ENCODE data around the gene LAT. TPM values are rescaled to one million over a fixed set of nuclear protein-coding genes. Genes with fewer than 3 reads are reported as not detected.
A peak's percentile ranks its signal among the peaks of the same experiment; 100 is the strongest.

Gene LAT, protein sequence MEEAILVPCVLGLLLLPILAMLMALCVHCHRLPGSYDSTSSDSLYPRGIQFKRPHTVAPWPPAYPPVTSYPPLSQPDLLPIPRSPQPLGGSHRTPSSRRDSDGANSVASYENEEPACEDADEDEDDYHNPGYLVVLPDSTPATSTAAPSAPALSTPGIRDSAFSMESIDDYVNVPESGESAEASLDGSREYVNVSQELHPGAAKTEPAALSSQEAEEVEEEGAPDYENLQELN
- 1.9 TPM for polyA plus RNA-seq (2013, experiment 1 of 2)
- 1.5 TPM for polyA plus RNA-seq (2013, experiment 2 of 2)

DNA sequence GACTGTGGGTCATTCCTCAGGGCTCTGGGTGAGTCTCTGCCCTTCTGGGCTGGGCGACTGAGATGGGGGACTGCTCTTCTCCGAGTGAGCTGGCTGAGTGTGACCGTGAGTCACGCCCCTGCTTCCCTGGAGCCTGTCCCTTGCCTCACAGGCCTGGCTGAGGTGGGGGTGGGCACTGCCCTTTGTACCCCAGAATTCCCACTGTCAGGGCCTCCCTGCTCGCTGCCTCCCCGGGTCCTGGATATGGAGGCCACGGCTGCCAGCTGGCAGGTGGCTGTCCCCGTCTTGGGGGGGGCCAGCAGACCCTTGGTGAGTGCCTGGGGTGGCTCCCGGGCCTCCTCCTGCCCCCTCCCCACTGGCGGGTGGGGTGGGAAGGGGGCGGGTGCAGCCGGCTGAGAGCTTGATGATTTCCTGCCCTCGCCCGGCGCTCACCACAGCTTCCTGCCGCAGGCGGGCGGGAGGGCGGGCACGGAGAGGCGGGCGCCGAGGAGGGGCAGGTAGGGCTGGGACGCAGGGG is at the start of gene LAT:
LAT (plus strand) TSS at position 434 of the 517 bp plus-strand sequence. CDS start 366 bp downstream, outside the sequence.
- Histone ChIP-seq H3K56ac (ENCODE audit: low read length) (no peak within 1 kb of the TSS), H3K27ac (ENCODE audit: low read depth, low read length) (no peak within 1 kb of the TSS), H2BK120ac (ENCODE audit: low read depth, low read length) (no peak within 1 kb of the TSS), H3K23ac (ENCODE audit: low read length) (no peak within 1 kb of the TSS), H2BK5ac (ENCODE audit: low read length) (no peak within 1 kb of the TSS), H2BK15ac (replicated peaks; ENCODE audit: low read depth) (no peak within 1 kb of the TSS), H4K5ac (ENCODE audit: low read length) (no peak within 1 kb of the TSS), H3K4me2 (ENCODE audit: low read length) (no peak within 1 kb of the TSS), H3K18ac (ENCODE audit: low read length) (no peak within 1 kb of the TSS), H3K27me3 (ENCODE audit: insufficient read depth, low read length, poor library complexity) (no peaks in the 10 kb centered on the region), H2AK5ac (ENCODE audit: low read length) (no peak within 1 kb of the TSS), H3K4ac (ENCODE audit: low read depth, low read length) (no peak within 1 kb of the TSS), H4K8ac (ENCODE audit: low read depth, low read length) (no peak within 1 kb of the TSS), H3K9ac (ENCODE audit: low read length) (no peak within 1 kb of the TSS), H3K4me3 (ENCODE audit: low read length) (no peak within 1 kb of the TSS), H3K36me3 (ENCODE audit: control insufficient read depth, insufficient read depth, low read length) (no peaks in the 10 kb centered on the region), H3K79me1 (ENCODE audit: low read length) (no peaks in the 10 kb centered on the region), H3K4me1 (ENCODE audit: control insufficient read depth, low read depth, low read length) (no peaks in the 10 kb centered on the region), H3K79me2 (ENCODE audit: control insufficient read depth, insufficient read depth, low read length) (no peaks in the 10 kb centered on the region)
- no peak for DNase-seq
- WGBS (ENCODE audit: extremely low coverage, insufficient coverage, low lambda C conversion rate), result no CpG with 5 or more reads among the region's 24 CpGs

DNA sequence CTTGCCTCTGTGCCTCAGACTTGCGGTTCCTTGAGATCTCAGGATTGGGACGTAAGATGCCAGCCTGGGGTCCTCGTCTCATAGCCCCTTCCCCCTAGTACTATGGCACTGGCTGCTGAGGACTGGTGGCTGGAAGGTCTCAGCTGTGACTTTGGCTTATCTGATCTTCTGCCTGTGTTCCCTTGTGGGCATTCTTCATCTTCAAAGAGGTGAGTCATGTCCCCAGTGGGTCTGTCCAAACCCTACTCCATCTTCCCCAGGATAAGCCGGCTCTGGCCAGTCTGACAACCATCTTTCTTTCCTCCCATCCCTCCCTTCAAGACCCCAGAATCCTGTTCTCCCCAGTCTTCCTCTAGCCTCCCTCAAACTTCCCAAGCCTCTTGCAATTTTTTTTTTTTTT is 49.5 kb upstream of the LAT start:
- no peak overlapping the region for H2AK5ac ChIP-seq (ENCODE audit: low read length)
- no peaks in the 10 kb centered on the region for H3K79me2 ChIP-seq (ENCODE audit: control insufficient read depth, insufficient read depth, low read length)
- no peak overlapping the region for H4K5ac ChIP-seq (ENCODE audit: low read length)
- no peak overlapping the region for H3K4me3 ChIP-seq (ENCODE audit: low read length)
- H3K18ac ChIP-seq (ENCODE audit: low read length), result no peak overlapping the region
- H3K4me2 ChIP-seq (ENCODE audit: low read length), result no peak overlapping the region
- H2BK15ac ChIP-seq (replicated peaks; ENCODE audit: low read depth), result no peak overlapping the region
- DNase-seq, result no peak
- no CpG with 5 or more reads among the region's 4 CpGs for WGBS (ENCODE audit: extremely low coverage, insufficient coverage, low lambda C conversion rate)
- no peak overlapping the region for H4K8ac ChIP-seq (ENCODE audit: low read depth, low read length)
- no peak overlapping the region for H3K56ac ChIP-seq (ENCODE audit: low read length)
- H3K79me1 ChIP-seq (ENCODE audit: low read length), result no peaks in the 10 kb centered on the region
- H3K4me1 ChIP-seq (ENCODE audit: control insufficient read depth, low read depth, low read length), result no peaks in the 10 kb centered on the region
- no peak overlapping the region for H2BK5ac ChIP-seq (ENCODE audit: low read length)
- H3K27me3 ChIP-seq (ENCODE audit: insufficient read depth, low read length, poor library complexity), result no peaks in the 10 kb centered on the region
- no peaks in the 10 kb centered on the region for H3K36me3 ChIP-seq (ENCODE audit: control insufficient read depth, insufficient read depth, low read length)
- no peak overlapping the region for H3K9ac ChIP-seq (ENCODE audit: low read length)
- H3K23ac ChIP-seq (ENCODE audit: low read length), result no peak overlapping the region
- no peak overlapping the region for H3K27ac ChIP-seq (ENCODE audit: low read depth, low read length)
- no peak overlapping the region for H3K4ac ChIP-seq (ENCODE audit: low read depth, low read length)
- no peak overlapping the region for H2BK120ac ChIP-seq (ENCODE audit: low read depth, low read length)

DNA sequence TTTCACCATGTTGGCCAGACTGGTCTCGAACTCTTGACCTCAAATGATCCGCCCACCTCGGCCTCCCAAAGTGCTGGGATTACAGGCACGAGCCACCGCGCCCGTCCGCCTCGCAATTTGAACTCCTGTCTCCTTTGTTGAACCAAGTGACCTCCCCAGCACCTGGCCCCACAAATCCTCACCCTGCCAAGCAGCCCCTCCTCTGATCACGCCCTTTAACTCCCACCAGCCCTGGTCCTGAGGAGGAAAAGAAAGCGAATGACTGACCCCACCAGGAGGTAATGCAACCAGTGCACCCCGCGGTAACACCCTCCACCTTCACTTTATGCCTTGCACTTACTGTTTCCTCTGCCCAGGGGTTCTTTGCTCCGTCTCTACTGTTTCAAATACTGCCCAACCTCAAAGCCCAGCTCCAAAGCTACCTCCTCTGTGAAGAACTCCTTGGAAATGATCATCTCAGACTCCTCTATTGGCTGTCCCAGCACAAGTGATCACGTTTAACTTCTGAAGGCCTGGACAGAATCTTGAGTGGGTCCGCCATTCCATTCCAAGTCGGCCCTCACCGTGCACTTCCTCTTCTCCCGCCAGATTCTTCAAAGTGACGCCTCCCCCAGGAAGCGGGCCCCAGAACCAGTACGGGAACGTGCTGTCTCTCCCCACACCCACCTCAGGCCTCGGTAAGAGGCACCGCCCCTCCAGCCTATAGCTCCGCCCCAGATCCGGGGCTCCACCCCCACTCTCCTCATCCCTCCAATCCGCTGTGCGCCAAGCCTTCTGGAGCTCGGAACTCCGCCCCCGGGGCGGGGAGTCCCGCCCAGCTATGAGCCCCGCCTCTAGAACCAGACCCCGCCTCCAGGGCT is 48.7 kb upstream of the LAT start:
- Histone ChIP-seq H3K9ac (ENCODE audit: low read length) (peak overlapping the region; percentile 1), H2AK5ac (ENCODE audit: low read length) (no peak overlapping the region), H2BK5ac (ENCODE audit: low read length) (no peak overlapping the region), H3K4me1 (ENCODE audit: control insufficient read depth, low read depth, low read length) (no peaks in the 10 kb centered on the region), H2BK120ac (ENCODE audit: low read depth, low read length) (no peak overlapping the region), H3K27me3 (ENCODE audit: insufficient read depth, low read length, poor library complexity) (no peaks in the 10 kb centered on the region), H3K4ac (ENCODE audit: low read depth, low read length) (no peak overlapping the region), H4K8ac (ENCODE audit: low read depth, low read length) (no peak overlapping the region), H3K79me2 (ENCODE audit: control insufficient read depth, insufficient read depth, low read length) (no peaks in the 10 kb centered on the region), H3K4me2 (ENCODE audit: low read length) (peak overlapping the region; percentile 23), H3K36me3 (ENCODE audit: control insufficient read depth, insufficient read depth, low read length) (no peaks in the 10 kb centered on the region), H3K18ac (ENCODE audit: low read length) (no peak overlapping the region), H3K4me3 (ENCODE audit: low read length) (no peak overlapping the region), H3K79me1 (ENCODE audit: low read length) (no peaks in the 10 kb centered on the region), H3K56ac (ENCODE audit: low read length) (peak overlapping the region; percentile 67), H3K23ac (ENCODE audit: low read length) (no peak overlapping the region), H3K27ac (ENCODE audit: low read depth, low read length) (no peak overlapping the region), H2BK15ac (replicated peaks; ENCODE audit: low read depth) (no peak overlapping the region), H4K5ac (ENCODE audit: low read length) (no peak overlapping the region)
- DNase-seq, result peak; percentile 83
- WGBS (ENCODE audit: extremely low coverage, insufficient coverage, low lambda C conversion rate), result no CpG with 5 or more reads among the region's 36 CpGs

DNA sequence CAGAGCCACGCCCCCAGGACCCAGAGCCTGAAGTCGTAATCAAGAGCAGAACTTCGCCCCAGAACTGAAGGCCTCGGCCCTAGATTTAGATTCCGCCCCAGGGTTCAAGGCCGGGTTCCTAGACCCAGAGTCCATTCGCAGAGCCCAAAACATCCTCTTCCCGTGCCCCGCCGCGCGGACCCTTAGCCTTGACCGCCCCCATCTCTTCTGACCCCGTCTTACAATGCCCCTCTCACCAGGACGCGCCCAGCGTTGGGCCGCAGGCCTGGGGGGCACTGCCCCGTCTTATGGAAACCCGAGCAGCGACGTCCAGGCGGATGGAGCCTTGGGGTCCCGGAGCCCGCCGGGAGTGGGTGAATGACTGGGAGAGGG is 48.1 kb upstream of the LAT start:
- H2BK120ac ChIP-seq (ENCODE audit: low read depth, low read length), result no peak overlapping the region
- no peaks in the 10 kb centered on the region for H3K79me2 ChIP-seq (ENCODE audit: control insufficient read depth, insufficient read depth, low read length)
- no peak overlapping the region for H3K23ac ChIP-seq (ENCODE audit: low read length)
- H2BK15ac ChIP-seq (replicated peaks; ENCODE audit: low read depth), result no peak overlapping the region
- no peak overlapping the region for H3K4ac ChIP-seq (ENCODE audit: low read depth, low read length)
- H3K9ac ChIP-seq (ENCODE audit: low read length), result no peak overlapping the region
- H3K27ac ChIP-seq (ENCODE audit: low read depth, low read length), result no peak overlapping the region
- no peaks in the 10 kb centered on the region for H3K36me3 ChIP-seq (ENCODE audit: control insufficient read depth, insufficient read depth, low read length)
- no peaks in the 10 kb centered on the region for H3K79me1 ChIP-seq (ENCODE audit: low read length)
- H3K56ac ChIP-seq (ENCODE audit: low read length), result no peak overlapping the region
- no peak overlapping the region for H4K8ac ChIP-seq (ENCODE audit: low read depth, low read length)
- H4K5ac ChIP-seq (ENCODE audit: low read length), result no peak overlapping the region
- H3K18ac ChIP-seq (ENCODE audit: low read length), result no peak overlapping the region
- no peaks in the 10 kb centered on the region for H3K4me1 ChIP-seq (ENCODE audit: control insufficient read depth, low read depth, low read length)
- no CpG with 5 or more reads among the region's 26 CpGs for WGBS (ENCODE audit: extremely low coverage, insufficient coverage, low lambda C conversion rate)
- H2AK5ac ChIP-seq (ENCODE audit: low read length), result no peak overlapping the region
- no peak overlapping the region for H3K4me3 ChIP-seq (ENCODE audit: low read length)
- no peaks in the 10 kb centered on the region for H3K27me3 ChIP-seq (ENCODE audit: insufficient read depth, low read length, poor library complexity)
- no peak overlapping the region for H3K4me2 ChIP-seq (ENCODE audit: low read length)
- DNase-seq, result no peak
- H2BK5ac ChIP-seq (ENCODE audit: low read length), result no peak overlapping the region

DNA sequence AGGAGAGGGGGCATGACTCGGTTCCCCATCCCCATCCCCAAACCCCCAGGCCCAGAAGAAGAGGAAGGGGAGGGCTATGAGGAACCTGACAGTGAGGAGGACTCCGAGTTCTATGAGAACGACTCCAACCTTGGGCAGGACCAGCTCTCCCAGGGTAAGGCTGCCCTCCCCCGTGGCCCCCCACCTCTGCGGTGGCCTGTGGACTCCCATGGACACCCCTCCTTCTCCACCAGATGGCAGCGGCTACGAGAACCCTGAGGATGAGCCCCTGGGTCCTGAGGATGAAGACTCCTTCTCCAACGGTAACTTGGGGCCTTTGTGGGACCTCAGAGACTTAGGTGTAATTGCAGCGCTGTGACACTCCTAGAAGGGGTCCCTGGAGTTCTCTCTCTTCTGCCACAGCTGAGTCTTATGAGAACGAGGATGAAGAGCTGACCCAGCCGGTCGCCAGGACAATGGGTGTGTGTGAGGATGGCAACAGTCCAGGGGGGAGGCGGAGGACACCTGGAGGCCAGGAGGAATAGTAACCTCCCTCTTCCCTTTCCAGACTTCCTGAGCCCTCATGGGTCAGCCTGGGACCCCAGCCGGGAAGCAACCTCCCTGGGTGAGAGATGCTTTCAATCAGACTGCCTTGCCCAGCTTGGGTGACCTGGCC is 47.5 kb upstream of the LAT start:
- no peak for DNase-seq
- H3K9ac ChIP-seq (ENCODE audit: low read length), result no peak overlapping the region
- no peak overlapping the region for H3K4me2 ChIP-seq (ENCODE audit: low read length)
- no peaks in the 10 kb centered on the region for H3K79me2 ChIP-seq (ENCODE audit: control insufficient read depth, insufficient read depth, low read length)
- H4K5ac ChIP-seq (ENCODE audit: low read length), result no peak overlapping the region
- no peak overlapping the region for H2AK5ac ChIP-seq (ENCODE audit: low read length)
- H3K4me1 ChIP-seq (ENCODE audit: control insufficient read depth, low read depth, low read length), result no peaks in the 10 kb centered on the region
- no peaks in the 10 kb centered on the region for H3K27me3 ChIP-seq (ENCODE audit: insufficient read depth, low read length, poor library complexity)
- no peak overlapping the region for H2BK15ac ChIP-seq (replicated peaks; ENCODE audit: low read depth)
- H3K4ac ChIP-seq (ENCODE audit: low read depth, low read length), result no peak overlapping the region
- no peak overlapping the region for H3K4me3 ChIP-seq (ENCODE audit: low read length)
- H3K36me3 ChIP-seq (ENCODE audit: control insufficient read depth, insufficient read depth, low read length), result no peaks in the 10 kb centered on the region
- no peak overlapping the region for H4K8ac ChIP-seq (ENCODE audit: low read depth, low read length)
- H2BK5ac ChIP-seq (ENCODE audit: low read length), result no peak overlapping the region
- H2BK120ac ChIP-seq (ENCODE audit: low read depth, low read length), result no peak overlapping the region
- H3K23ac ChIP-seq (ENCODE audit: low read length), result no peak overlapping the region
- no peak overlapping the region for H3K18ac ChIP-seq (ENCODE audit: low read length)
- H3K56ac ChIP-seq (ENCODE audit: low read length), result no peak overlapping the region
- no peak overlapping the region for H3K27ac ChIP-seq (ENCODE audit: low read depth, low read length)
- no CpG with 5 or more reads among the region's 14 CpGs for WGBS (ENCODE audit: extremely low coverage, insufficient coverage, low lambda C conversion rate)
- H3K79me1 ChIP-seq (ENCODE audit: low read length), result no peaks in the 10 kb centered on the region
